ENCODE results near the gene ERBB3.
A peak's percentile ranks its signal among the peaks of the same experiment; 100 is the strongest.

The ERBB3 gene

DNA sequence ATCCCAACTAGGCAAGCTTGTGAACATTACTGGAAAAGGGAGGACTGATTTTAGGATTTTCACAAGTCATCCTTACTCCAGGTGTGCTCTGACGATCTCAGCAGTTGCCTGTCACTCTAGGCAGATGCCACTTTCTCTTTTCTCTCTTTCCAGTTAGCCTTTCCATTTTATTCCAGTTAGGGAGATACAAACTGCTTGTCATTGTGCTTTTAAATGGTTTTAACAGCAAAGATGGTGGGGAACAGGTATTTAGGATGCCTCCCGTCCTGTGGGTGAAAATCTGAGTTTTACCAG is 25.6 kb downstream of the ERBB3 start:
- peaks cover 55% of the 10 kb centered on the region for H3K36me3 ChIP-seq (ENCODE audit: low read depth)
- peak overlapping the region; percentile 77 for H3K4me3 ChIP-seq (ENCODE audit: severe bottlenecking)
- ATAC-seq (ENCODE audit: low read depth): no peak

DNA sequence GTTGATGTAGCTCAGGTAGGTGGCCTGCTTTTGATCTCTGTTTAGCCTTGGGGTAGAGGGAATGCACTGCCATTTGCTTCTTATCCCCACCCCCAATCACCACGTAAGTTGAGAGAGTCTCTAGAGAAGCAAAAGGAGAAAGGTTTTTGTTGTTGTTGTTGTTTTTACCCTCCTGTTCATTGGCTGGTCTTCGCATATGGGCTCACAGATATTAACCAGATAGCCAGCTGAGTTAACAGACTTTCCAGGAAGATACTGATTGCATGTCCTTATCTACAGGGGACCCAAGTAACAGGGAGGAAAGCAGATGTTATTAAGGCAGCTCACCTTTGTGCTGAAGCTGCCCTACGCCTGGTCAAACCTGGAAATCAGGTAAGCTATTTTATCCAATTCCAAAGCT is 27.3 kb downstream of the ERBB3 start:
- H3K27ac ChIP-seq (ENCODE audit: poor library complexity, severe bottlenecking): no peak overlapping the region
- no peak overlapping the region for H3K4me3 ChIP-seq (ENCODE audit: severe bottlenecking)
- ATAC-seq (ENCODE audit: low read depth): no peak
- DNase-seq (ENCODE audit: low spot score): no peak
- H3K4me1 ChIP-seq (ENCODE audit: insufficient read depth, poor library complexity, severe bottlenecking): peaks cover 11% of the 10 kb centered on the region
- peaks cover 72% of the 10 kb centered on the region for H3K36me3 ChIP-seq (ENCODE audit: low read depth)
- no peaks in the 10 kb centered on the region for H3K9me3 ChIP-seq (ENCODE audit: severe bottlenecking)
- no peak for TF ChIP-seq CTCF (IDR thresholded peaks at IDR 0.05; ENCODE audit: poor library complexity, severe bottlenecking)
- no peaks in the 10 kb centered on the region for H3K27me3 ChIP-seq (ENCODE audit: insufficient read depth, poor library complexity, severe bottlenecking)

More for the DNA sequence above, 25.6 kb downstream of the ERBB3 start:
- no peak for TF ChIP-seq CTCF (IDR thresholded peaks at IDR 0.05; ENCODE audit: poor library complexity, severe bottlenecking)
- no peak for DNase-seq (ENCODE audit: low spot score)
- Histone ChIP-seq H3K27me3 (ENCODE audit: insufficient read depth, poor library complexity, severe bottlenecking) (no peaks in the 10 kb centered on the region), H3K9me3 (ENCODE audit: severe bottlenecking) (no peaks in the 10 kb centered on the region), H3K4me1 (ENCODE audit: insufficient read depth, poor library complexity, severe bottlenecking) (peaks cover 11% of the 10 kb centered on the region), H3K27ac (ENCODE audit: poor library complexity, severe bottlenecking) (peak overlapping the region; percentile 69)

GRCh38 chr12:56110571-56110970 is 30.6 kb downstream of the ERBB3 start:
- Histone ChIP-seq H3K27ac (ENCODE audit: poor library complexity, severe bottlenecking) (peak overlapping the region; percentile 28), H3K27me3 (ENCODE audit: insufficient read depth, poor library complexity, severe bottlenecking) (no peaks in the 10 kb centered on the region), H3K4me1 (ENCODE audit: insufficient read depth, poor library complexity, severe bottlenecking) (peaks cover 16% of the 10 kb centered on the region), H3K9me3 (ENCODE audit: severe bottlenecking) (no peaks in the 10 kb centered on the region), H3K4me3 (ENCODE audit: severe bottlenecking) (no peak overlapping the region), H3K36me3 (ENCODE audit: low read depth) (peaks cover 72% of the 10 kb centered on the region)
- no peak for TF ChIP-seq CTCF (IDR thresholded peaks at IDR 0.05; ENCODE audit: poor library complexity, severe bottlenecking)
- ATAC-seq (ENCODE audit: low read depth): peak; percentile 75
- no peak for DNase-seq (ENCODE audit: low spot score)

GRCh38 chr12:56114084-56114483 is 34.1 kb downstream of the ERBB3 start:
- H3K27ac ChIP-seq (ENCODE audit: poor library complexity, severe bottlenecking): peak overlapping the region; percentile 89

GRCh38 chr12:56115329-56115728 is 35.4 kb downstream of the ERBB3 start:
- no peak for DNase-seq (ENCODE audit: low spot score)

More at GRCh38 chr12:56114084-56114483, 34.1 kb downstream of the ERBB3 start:
- Histone ChIP-seq H3K27me3 (ENCODE audit: insufficient read depth, poor library complexity, severe bottlenecking) (no peaks in the 10 kb centered on the region), H3K4me3 (ENCODE audit: severe bottlenecking) (no peak overlapping the region), H3K4me1 (ENCODE audit: insufficient read depth, poor library complexity, severe bottlenecking) (peaks cover 13% of the 10 kb centered on the region), H3K36me3 (ENCODE audit: low read depth) (peaks cover 50% of the 10 kb centered on the region), H3K9me3 (ENCODE audit: severe bottlenecking) (no peaks in the 10 kb centered on the region)
- DNase-seq (ENCODE audit: low spot score): no peak
- no peak for ATAC-seq (ENCODE audit: low read depth)
- no peak for TF ChIP-seq CTCF (IDR thresholded peaks at IDR 0.05; ENCODE audit: poor library complexity, severe bottlenecking)

More at GRCh38 chr12:56115329-56115728, 35.4 kb downstream of the ERBB3 start:
- no peak for ATAC-seq (ENCODE audit: low read depth)
- peak overlapping the region; percentile 89 for H3K27ac ChIP-seq (ENCODE audit: poor library complexity, severe bottlenecking)
- peaks cover 38% of the 10 kb centered on the region for H3K36me3 ChIP-seq (ENCODE audit: low read depth)
- H3K4me3 ChIP-seq (ENCODE audit: severe bottlenecking): peak overlapping the region; percentile 62
- H3K4me1 ChIP-seq (ENCODE audit: insufficient read depth, poor library complexity, severe bottlenecking): peaks cover 24% of the 10 kb centered on the region
- TF ChIP-seq CTCF (IDR thresholded peaks at IDR 0.05; ENCODE audit: poor library complexity, severe bottlenecking): no peak
- no peaks in the 10 kb centered on the region for H3K27me3 ChIP-seq (ENCODE audit: insufficient read depth, poor library complexity, severe bottlenecking)
- H3K9me3 ChIP-seq (ENCODE audit: severe bottlenecking): no peaks in the 10 kb centered on the region
